SK-N-SH (cell line): ENCODE results near the gene POLR3GL. TPM values are rescaled to one million over a fixed set of nuclear protein-coding genes. Genes with fewer than 3 reads are reported as not detected.
A peak's percentile ranks its signal among the peaks of the same experiment; 100 is the strongest.

Experiments used
- CTCF ChIA-PET: fragments of 300-600, 350-600 bp; formaldehyde crosslinking; extraction: SDS; loops from one replicate; lab custom pipeline; 2021; lab: Yijun Ruan, JAX
- POLR2A ChIA-PET: fragments of 350-600 bp; sonication (Branson Sonifier 250); formaldehyde crosslinking; extraction: SDS; loops from one replicate; lab custom pipeline; 2020; ENCODE audit warnings: antibody characterized with exemption, inconsistent platforms; lab: Yijun Ruan, JAX
- DNase-seq: peaks from one replicate; pipeline ENCODE4 v3.0.0; 2012
- H2AFZ ChIP-seq: fragments of 200-600 bp; sonication (generic); 2 replicates; pipeline ENCODE4 v1.8.1; 2016; ENCODE audit warnings: antibody characterized with exemption, mild to moderate bottlenecking, low read depth
- H3F3A ChIP-seq: fragments of 200-600 bp; sonication (generic); replicated peaks from 2 replicates; pipeline ENCODE3; 2016; ENCODE audit warnings: antibody characterized with exemption, mild to moderate bottlenecking; ENCODE audit not compliant: insufficient read depth
- H3K27ac ChIP-seq, 2 experiments: fragments of 200-500 bp in 1 of 2; fragments of 200-600 bp in 1 of 2; sonication (Bioruptor generic) in 1 of 2; sonication (generic), shearing (Covaris generic) in 1 of 2; 2 replicates each; pipeline versions ENCODE4 v1.5.1 to v1.6.1; 2014 to 2016; ENCODE audit warnings: low read depth in 2 of 2, inconsistent platforms in 1 of 2, low read length in 1 of 2, mild to moderate bottlenecking in 1 of 2, mixed read lengths in 1 of 2
- H3K27me3 ChIP-seq: fragments of 200-600 bp; sonication (generic), shearing (Covaris generic); 2 replicates; pipeline ENCODE4 v1.6.1; 2016; ENCODE audit warnings: mixed run types; ENCODE audit not compliant: insufficient read depth
- H3K36me3 ChIP-seq, 2 experiments: fragments of 200-500 bp in 1 of 2; fragments of 200-600 bp in 1 of 2; sonication (Bioruptor generic) in 1 of 2; sonication (generic) in 1 of 2; replicated peaks in 1 of 2; 2 replicates each; pipeline versions ENCODE3 to v1.5.1; 2014 to 2016; ENCODE audit warnings: low read length in 1 of 2, mild to moderate bottlenecking in 1 of 2; ENCODE audit not compliant: insufficient read depth in 2 of 2, control insufficient read depth in 1 of 2
- H3K4me1 ChIP-seq, 2 experiments: fragments of 200-500 bp in 1 of 2; fragments of 200-600 bp in 1 of 2; sonication (Bioruptor generic) in 1 of 2; sonication (generic), shearing (Covaris generic) in 1 of 2; 2 replicates each; pipeline versions ENCODE4 v1.5.1 to v1.6.1; 2014 to 2016; ENCODE audit warnings: low read depth in 1 of 2, low read length in 1 of 2, mixed run types in 1 of 2; ENCODE audit not compliant: insufficient read depth in 2 of 2, control insufficient read depth in 1 of 2
- H3K4me2 ChIP-seq: fragments of 200-600 bp; sonication (generic), shearing (Covaris generic); 2 replicates; pipeline ENCODE4 v1.6.1; 2017; ENCODE audit warnings: mixed run types
- H3K4me3 ChIP-seq, 2 experiments: fragments of 200-500 bp in 1 of 2; fragments of 200-600 bp in 1 of 2; sonication (Bioruptor generic) in 1 of 2; sonication (generic), shearing (Covaris generic) in 1 of 2; 2 replicates each; pipeline versions ENCODE4 v1.5.1 to v1.8.1; 2014 to 2016; ENCODE audit warnings: low read depth in 2 of 2, inconsistent platforms in 1 of 2, low read length in 1 of 2, mild to moderate bottlenecking in 1 of 2, mixed read lengths in 1 of 2, moderate library complexity in 1 of 2
- H3K79me2 ChIP-seq: fragments of 200-600 bp; sonication (generic); 2 replicates; pipeline ENCODE4 v1.8.1; 2017; ENCODE audit warnings: mild to moderate bottlenecking; ENCODE audit not compliant: insufficient read depth
- H3K9ac ChIP-seq: fragments of 200-600 bp; sonication (generic); 2 replicates; pipeline ENCODE4 v1.6.1; 2017; ENCODE audit warnings: mixed run types
- H3K9me2 ChIP-seq: fragments of 200-600 bp; sonication (generic); 2 replicates; pipeline ENCODE4 v1.6.1; 2017; ENCODE audit warnings: mixed run types
- H3K9me3 ChIP-seq: fragments of 200-600 bp; sonication (generic); 2 replicates; pipeline ENCODE4 v1.6.1; 2017; ENCODE audit warnings: mixed run types, mild to moderate bottlenecking, moderate library complexity
- H4K20me1 ChIP-seq: fragments of 200-600 bp; sonication (generic); 2 replicates; pipeline ENCODE4 v1.6.1; 2017; ENCODE audit warnings: mild to moderate bottlenecking, mixed run types; ENCODE audit not compliant: insufficient read depth
- ELF1 ChIP-seq: IDR thresholded peaks from 2 replicates; pipeline ENCODE4 v1.4.0; 2012
- EZH2phosphoT487 ChIP-seq: fragments of 200-600 bp; sonication (generic); IDR thresholded peaks from 2 replicates; pipeline ENCODE4 v1.6.1; 2017; ENCODE audit warnings: low read depth, mixed run types, mild to moderate bottlenecking, antibody characterized with exemption, moderate library complexity, borderline replicate concordance
- FOXJ3 ChIP-seq: sonication (generic); formaldehyde crosslinking; IDR thresholded peaks from 2 replicates; pipeline ENCODE4 v1.5.1; 2020; ENCODE audit warnings: mild to moderate bottlenecking, missing genetic modification reagents
- FOXM1 ChIP-seq: IDR thresholded peaks from 2 replicates; pipeline ENCODE4 v1.4.0; 2012; ENCODE audit warnings: low read depth, mild to moderate bottlenecking
- GABPA ChIP-seq: IDR thresholded peaks from 2 replicates; pipeline ENCODE4 v1.4.0; 2012; ENCODE audit warnings: low read depth, mild to moderate bottlenecking
- GATA2 ChIP-seq: sonication (generic); formaldehyde crosslinking; IDR thresholded peaks from 2 replicates; pipeline ENCODE4 v1.5.0; 2020; ENCODE audit warnings: mild to moderate bottlenecking, missing genetic modification reagents
- JUND ChIP-seq: IDR thresholded peaks from 2 replicates; pipeline ENCODE4 v1.4.0; 2012
- MEF2A ChIP-seq: IDR thresholded peaks from 2 replicates; pipeline ENCODE4 v1.4.0; 2012; ENCODE audit warnings: low read depth, borderline replicate concordance
- MXI1 ChIP-seq: IDR thresholded peaks from 2 replicates; pipeline ENCODE4 v1.6.1; 2012; ENCODE audit warnings: mild to moderate bottlenecking, low read depth, low read length, improper control_type of control experiment
- NRF1 ChIP-seq: IDR thresholded peaks from 2 replicates; pipeline ENCODE4 v1.6.1; 2012; ENCODE audit warnings: low read depth, mild to moderate bottlenecking, low read length
- POLR2AphosphoS5 ChIP-seq: IDR thresholded peaks from 2 replicates; pipeline ENCODE4 v1.6.1; 2012; ENCODE audit warnings: low read depth, low read length
- RFX5 ChIP-seq: IDR thresholded peaks from 2 replicates; pipeline ENCODE4 v1.6.1; 2012; ENCODE audit warnings: mild to moderate bottlenecking, improper control_type of control experiment, low read length
- TCF12 ChIP-seq: IDR thresholded peaks from 2 replicates; pipeline ENCODE4 v1.4.0; 2012
- USF1 ChIP-seq: IDR thresholded peaks from 2 replicates; pipeline ENCODE4 v1.4.0; 2012; ENCODE audit warnings: low read depth, borderline replicate concordance
- USF2 ChIP-seq: fragments of 150-350 bp; IDR thresholded peaks from 2 replicates; pipeline ENCODE4 v1.6.1; 2017; ENCODE audit warnings: antibody characterized with exemption, low read length, low read depth, borderline replicate concordance
- YY1 ChIP-seq: IDR thresholded peaks from 2 replicates; pipeline ENCODE4 v1.4.0; 2012; ENCODE audit warnings: low read depth, mild to moderate bottlenecking
- ZBTB33 ChIP-seq: IDR thresholded peaks from 2 replicates; pipeline ENCODE4 v1.4.0; 2012; ENCODE audit warnings: low read depth, borderline replicate concordance
- WGBS: methylation state at CpG from one replicate; pipeline ENCODE4 v1.1.6; 2017; ENCODE audit warnings: low lambda C conversion rate; 5-methylcytosine and 5-hydroxymethylcytosine counted together
- polyA plus RNA-seq, 3 experiments: library from polyadenylated mRNA; depleted of rRNA; stranded (reverse); fragments of >200 nt; gene quantifications; 2 replicates each; pipeline ENCODE4 v1.2.3, GENCODE V29; 2012

Gene POLR3GL
- polyA plus RNA-seq, 1 of the 3 experiments (the other 2 are of a cell fraction), result 15.8 TPM

GRCh38 chr1:145959957-145960467 lies 4.5 kb upstream of the POLR3GL start:
- H4K20me1 ChIP-seq, result no peaks in the 10 kb centered on the region; the same call in 1 of the 2 replicates
- no peaks in the 10 kb centered on the region for H3K9me3 ChIP-seq
- TF ChIP-seq ZBTB33 (no peak), GABPA (no peak), GATA2 (no peak), RFX5 (no peak), EZH2phosphoT487 (no peak), FOXJ3 (CRISPR knock-in tag) (no peak), FOXM1 (no peak), POLR2AphosphoS5 (no peak), YY1 (no peak), NRF1 (no peak), TCF12 (no peak), ELF1 (no peak), MXI1 (no peak), JUND (no peak), USF2 (no peak), USF1 (no peak), MEF2A (no peak)
- TF ChIP-seq, all 33 proteins: peak for 0
- Histone ChIP-seq H3K9ac (no peak overlapping the region), H2AFZ (no peak overlapping the region), H3K4me3 (peak overlapping the region; percentile 69 to 76; a peak in 3 of 4 replicates), H3K79me2 (peaks cover 24% of the 10 kb centered on the region), H3K27ac (peak overlapping the region in 1 of 2 experiments; percentile 95; a peak in 3 of 4 replicates), H3K4me1 (peaks cover 38 to 62% of the 10 kb centered on the region in 2 experiments), H3F3A (peaks cover 42% of the 10 kb centered on the region), H3K36me3 (no peaks in the 10 kb centered on the region), H3K4me2 (peak overlapping the region; percentile 95; the same call in 1 of the 2 replicates), H3K9me2 (no peaks in the 10 kb centered on the region), H3K27me3 (no peaks in the 10 kb centered on the region)
- ChIA-PET CTCF (interaction anchor here (1.0 to 2.3 kb wide), 5 partner anchors 17 to 115 kb away, joined by 3 to 9 read pairs (median 4); partner anchors contain the start of gene NUDT17), POLR2A (interaction anchor here (1.2 to 1.6 kb wide), 2 partner anchors 33 to 101 kb away, joined by 5 to 7 read pairs; partner anchors contain the start of genes PIAS3 and RBM8A)
- DNase-seq, result no peak
- 18% methylated on average over 12 of the region's 12 CpGs for WGBS
